OCI-M1 (cell line): ENCODE results near the gene DCHS2.

Source experiments
- DNase-seq: peaks from one replicate; lab custom pipeline; 2025; lab: John Stamatoyannopoulos, UW

Gene DCHS2

GRCh38 chr4:154217384-154217783 is 274.2 kb downstream of the DCHS2 start:
- DNase-seq, result peak; percentile 15

GRCh38 chr4:154211506-154211905 is 280.1 kb downstream of the DCHS2 start:
- no peak for DNase-seq

DNA sequence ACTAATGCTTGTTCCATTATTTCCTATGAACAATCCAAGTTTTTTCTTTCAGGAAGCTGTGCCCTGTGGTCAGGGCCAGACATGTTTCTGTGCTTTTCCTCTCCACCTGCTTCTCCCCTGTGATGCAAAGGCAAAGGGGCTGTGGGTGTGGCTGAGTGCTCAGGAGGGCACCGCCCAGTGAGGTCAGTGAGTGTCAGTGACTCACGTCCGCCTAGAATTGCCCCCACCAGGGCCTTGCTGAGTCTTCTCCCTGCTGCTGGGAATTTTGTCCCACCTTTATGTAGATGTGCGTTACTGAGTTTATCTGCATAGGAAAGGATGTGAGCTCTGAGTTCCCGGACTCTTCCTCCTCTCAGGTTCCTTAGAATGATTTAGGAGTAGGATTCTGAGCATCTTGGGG is 283.2 kb downstream of the DCHS2 start:
- DNase-seq, result no peak

- peak; percentile 71 for DNase-seq
These were observed 286.1 kb downstream of the DCHS2 start for GRCh38 chr4:154205471-154205870.

DNA sequence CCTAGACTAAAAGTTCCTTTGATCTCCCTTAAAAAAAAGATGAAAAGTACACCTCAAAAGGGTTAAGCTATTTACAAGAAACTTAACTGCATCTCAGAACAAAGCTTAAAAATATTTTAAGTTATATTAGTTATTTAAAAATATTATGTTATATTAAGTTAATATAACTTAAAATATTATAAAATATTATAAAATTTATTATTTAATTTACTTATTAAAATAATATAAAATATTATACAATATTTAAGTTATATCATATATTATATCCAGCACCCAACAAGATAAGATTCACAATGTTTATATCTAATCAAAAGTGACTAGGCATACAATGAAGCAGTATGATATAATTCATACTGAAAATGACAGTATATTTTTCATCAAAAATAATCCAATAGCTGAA is 296.9 kb downstream of the DCHS2 start:
- no peak for DNase-seq

- DNase-seq, result no peak
These were observed 299.0 kb downstream of the DCHS2 start for GRCh38 chr4:154192585-154192984.

DNA sequence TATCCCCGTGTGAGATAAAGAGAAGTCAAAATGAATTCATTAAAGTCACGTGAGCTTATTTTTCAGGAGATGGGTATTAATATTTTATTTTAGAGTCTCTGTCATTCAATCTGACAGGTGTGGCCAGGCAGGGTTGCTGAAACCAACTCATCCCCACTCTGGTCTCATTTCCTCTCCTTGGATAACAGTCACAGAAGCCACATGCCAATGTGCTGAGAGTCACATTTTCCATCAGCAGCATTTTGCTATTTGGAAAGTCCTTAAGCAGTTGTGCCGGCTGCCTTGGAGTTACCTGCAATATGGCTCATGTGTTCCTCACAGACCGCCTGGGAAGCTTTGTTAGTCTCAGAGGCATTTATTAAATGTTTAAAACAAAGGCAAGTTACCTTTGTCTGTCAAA is 302.3 kb downstream of the DCHS2 start:
- no peak for DNase-seq

- DNase-seq, result no peak
These were observed 304.7 kb downstream of the DCHS2 start for GRCh38 chr4:154186888-154187287.

DNA sequence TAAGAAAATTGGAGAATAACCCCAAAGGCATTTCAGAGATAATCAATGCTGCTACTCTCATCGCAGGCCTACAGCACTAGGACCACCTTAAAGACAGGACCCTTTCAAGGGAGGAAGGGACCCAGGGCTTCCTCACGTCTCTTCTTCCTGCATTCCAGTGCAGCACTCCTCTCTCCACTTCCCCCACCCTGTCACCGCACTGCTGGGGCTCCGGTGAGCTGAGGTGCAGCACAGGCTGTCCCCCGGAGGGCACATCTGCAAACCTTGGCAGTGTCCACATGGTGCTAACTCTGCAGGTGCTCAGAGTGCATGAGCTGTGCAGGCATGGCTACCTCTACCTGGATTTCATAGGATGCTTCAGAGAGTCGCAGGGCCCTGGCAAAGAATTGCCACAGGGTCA is 305.6 kb downstream of the DCHS2 start:
- no peak for DNase-seq

- no peak for DNase-seq
These were observed 307.4 kb downstream of the DCHS2 start for GRCh38 chr4:154184238-154184637.

- DNase-seq, result no peak
These were observed 308.3 kb downstream of the DCHS2 start for GRCh38 chr4:154183264-154183663.
